Measurements from ENCODE around the gene FAM135A.
"Not testable (repeated sequence)": the region's sequence is repeated elsewhere in the genome, so short reads cannot be mapped to it uniquely, and the experiment has no call there.

Gene FAM135A

DNA sequence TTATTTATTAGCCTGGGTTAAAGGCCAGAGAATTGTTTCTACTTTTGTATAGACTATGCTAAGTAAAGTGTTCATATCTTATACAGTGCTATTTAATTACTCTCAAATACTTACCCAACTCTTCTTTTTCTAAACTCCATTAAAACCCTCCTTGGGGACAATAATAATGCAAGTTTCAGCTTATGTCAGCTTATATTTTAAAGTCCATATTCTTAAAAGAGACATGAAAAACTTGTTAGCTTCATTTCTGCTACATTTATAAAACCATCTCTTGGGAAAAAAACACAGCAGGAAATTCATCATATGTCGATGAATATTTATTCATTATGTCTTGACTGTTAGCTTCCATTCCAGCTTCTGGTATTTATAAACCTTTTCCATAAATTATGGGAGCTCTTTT is 81.5 kb downstream of the FAM135A start:
- no peak overlapping the region for H3K27ac ChIP-seq (ENCODE audit: low read depth, low read length, poor library complexity, severe bottlenecking)
- TF ChIP-seq EZH2 (IDR thresholded peaks at IDR 0.05; ENCODE audit: borderline replicate concordance, low read length) = no peak
- TF ChIP-seq, protein P1, sequence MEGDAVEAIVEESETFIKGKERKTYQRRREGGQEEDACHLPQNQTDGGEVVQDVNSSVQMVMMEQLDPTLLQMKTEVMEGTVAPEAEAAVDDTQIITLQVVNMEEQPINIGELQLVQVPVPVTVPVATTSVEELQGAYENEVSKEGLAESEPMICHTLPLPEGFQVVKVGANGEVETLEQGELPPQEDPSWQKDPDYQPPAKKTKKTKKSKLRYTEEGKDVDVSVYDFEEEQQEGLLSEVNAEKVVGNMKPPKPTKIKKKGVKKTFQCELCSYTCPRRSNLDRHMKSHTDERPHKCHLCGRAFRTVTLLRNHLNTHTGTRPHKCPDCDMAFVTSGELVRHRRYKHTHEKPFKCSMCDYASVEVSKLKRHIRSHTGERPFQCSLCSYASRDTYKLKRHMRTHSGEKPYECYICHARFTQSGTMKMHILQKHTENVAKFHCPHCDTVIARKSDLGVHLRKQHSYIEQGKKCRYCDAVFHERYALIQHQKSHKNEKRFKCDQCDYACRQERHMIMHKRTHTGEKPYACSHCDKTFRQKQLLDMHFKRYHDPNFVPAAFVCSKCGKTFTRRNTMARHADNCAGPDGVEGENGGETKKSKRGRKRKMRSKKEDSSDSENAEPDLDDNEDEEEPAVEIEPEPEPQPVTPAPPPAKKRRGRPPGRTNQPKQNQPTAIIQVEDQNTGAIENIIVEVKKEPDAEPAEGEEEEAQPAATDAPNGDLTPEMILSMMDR (IDR thresholded peaks at IDR 0.05; ENCODE audit: low read length) = no peak

GRCh38 chr6:70495790-70496189 is 82.5 kb downstream of the FAM135A start:
- H3K9ac ChIP-seq (ENCODE audit: low read length); H3K79me2 ChIP-seq (ENCODE audit: insufficient read depth, low read length); H3K27me3 ChIP-seq (ENCODE audit: insufficient read depth, low read length); H3K4me1 ChIP-seq (ENCODE audit: insufficient read depth, low read length, severe bottlenecking); H3F3A ChIP-seq (ENCODE audit: insufficient read depth, low read length); H4K20me1 ChIP-seq (ENCODE audit: insufficient read depth, low read length); H2AFZ ChIP-seq (ENCODE audit: low read length); H3K27ac ChIP-seq (ENCODE audit: low read depth, low read length, poor library complexity, severe bottlenecking); H3K4me3 ChIP-seq (ENCODE audit: low read depth, low read length, poor library complexity, severe bottlenecking); H3K4me2 ChIP-seq (ENCODE audit: low read length); H3K9me3 ChIP-seq (ENCODE audit: low read length); H3K9me2 ChIP-seq (ENCODE audit: low read depth, low read length); H3K36me3 ChIP-seq (ENCODE audit: insufficient read depth, low read length): not testable (repeated sequence)

More for the DNA sequence above, 81.5 kb downstream of the FAM135A start:
- Histone ChIP-seq H4K20me1 (ENCODE audit: insufficient read depth, low read length) (no peaks in the 10 kb centered on the region), H3K79me2 (ENCODE audit: insufficient read depth, low read length) (no peaks in the 10 kb centered on the region), H3K4me3 (ENCODE audit: low read depth, low read length, poor library complexity, severe bottlenecking) (no peak overlapping the region), H2AFZ (ENCODE audit: low read length) (no peak overlapping the region), H3K4me1 (ENCODE audit: insufficient read depth, low read length, severe bottlenecking) (no peaks in the 10 kb centered on the region), H3K27me3 (ENCODE audit: insufficient read depth, low read length) (no peaks in the 10 kb centered on the region), H3K4me2 (ENCODE audit: low read length) (no peak overlapping the region), H3K9me3 (ENCODE audit: low read length) (no peaks in the 10 kb centered on the region), H3K36me3 (ENCODE audit: insufficient read depth, low read length) (peaks cover 7% of the 10 kb centered on the region; the same call in 1 of the 2 replicates), H3F3A (ENCODE audit: insufficient read depth, low read length) (no peaks in the 10 kb centered on the region), H3K9me2 (ENCODE audit: low read depth, low read length) (no peaks in the 10 kb centered on the region), H3K9ac (ENCODE audit: low read length) (no peak overlapping the region)

DNA sequence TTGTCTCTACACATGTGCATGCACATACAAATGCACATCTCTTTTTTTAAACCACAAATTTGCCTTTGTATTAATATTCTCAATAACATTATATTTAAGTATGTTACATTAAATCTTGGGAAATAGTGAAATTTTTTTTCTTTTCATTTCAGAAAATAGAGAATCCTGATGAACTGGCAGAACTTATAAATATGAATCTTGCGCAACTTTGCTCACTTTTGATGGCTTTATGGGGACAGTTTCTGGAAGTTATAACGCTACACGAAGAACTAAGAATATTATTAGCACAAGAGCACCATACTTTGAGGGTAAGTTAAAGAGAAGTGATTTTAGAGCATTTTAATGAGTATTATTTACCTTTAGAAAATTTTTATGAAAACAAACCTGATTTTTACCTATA is 89.2 kb downstream of the FAM135A start:
- Histone ChIP-seq H3K4me1 (ENCODE audit: insufficient read depth, low read length, severe bottlenecking) (no peaks in the 10 kb centered on the region), H3K4me3 (ENCODE audit: low read depth, low read length, poor library complexity, severe bottlenecking) (no peak overlapping the region), H3K4me2 (ENCODE audit: low read length) (no peak overlapping the region), H2AFZ (ENCODE audit: low read length) (no peak overlapping the region), H3K36me3 (ENCODE audit: insufficient read depth, low read length) (peaks cover 35% of the 10 kb centered on the region), H4K20me1 (ENCODE audit: insufficient read depth, low read length) (no peaks in the 10 kb centered on the region), H3K9me2 (ENCODE audit: low read depth, low read length) (no peaks in the 10 kb centered on the region), H3K9ac (ENCODE audit: low read length) (no peak overlapping the region), H3K27me3 (ENCODE audit: insufficient read depth, low read length) (no peaks in the 10 kb centered on the region), H3F3A (ENCODE audit: insufficient read depth, low read length) (no peaks in the 10 kb centered on the region), H3K9me3 (ENCODE audit: low read length) (peaks cover 7% of the 10 kb centered on the region), H3K27ac (ENCODE audit: low read depth, low read length, poor library complexity, severe bottlenecking) (no peak overlapping the region), H3K79me2 (ENCODE audit: insufficient read depth, low read length) (no peaks in the 10 kb centered on the region)
- TF ChIP-seq EZH2 (IDR thresholded peaks at IDR 0.05; ENCODE audit: borderline replicate concordance, low read length) = no peak
- TF ChIP-seq, protein P1 (IDR thresholded peaks at IDR 0.05; ENCODE audit: low read length) = no peak

DNA sequence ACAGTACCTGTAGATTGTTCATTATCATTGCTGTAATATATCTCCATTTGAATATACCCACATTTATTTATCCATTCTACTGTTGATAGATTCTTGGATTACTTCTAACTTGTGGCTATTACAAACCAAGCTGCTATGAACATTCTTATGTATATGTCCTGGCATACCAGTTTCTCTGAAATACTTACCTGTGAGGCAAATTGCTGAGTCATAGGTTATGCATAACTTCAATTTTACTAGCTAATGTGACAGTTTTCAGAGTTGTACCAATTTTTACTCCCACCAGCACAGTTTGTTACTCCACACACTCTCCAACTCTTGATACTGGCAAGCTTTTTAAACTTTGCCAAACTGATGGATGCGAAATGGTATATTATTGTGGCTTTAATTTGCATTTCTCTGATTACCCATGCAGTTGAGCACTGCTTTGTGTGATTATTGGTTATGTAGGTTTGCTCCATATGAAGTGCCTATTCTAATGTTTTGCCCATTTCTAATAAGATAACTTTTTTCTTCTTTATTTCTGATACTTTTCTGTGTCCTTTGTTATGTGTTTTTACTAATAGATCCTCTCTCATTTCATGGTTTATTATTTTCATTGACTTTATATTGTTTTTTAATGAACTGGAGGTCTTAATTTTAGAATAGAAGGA is 90.6 kb downstream of the FAM135A start:
- Histone ChIP-seq H3K36me3 (ENCODE audit: insufficient read depth, low read length) (peaks cover 35% of the 10 kb centered on the region), H3K27me3 (ENCODE audit: insufficient read depth, low read length) (no peaks in the 10 kb centered on the region), H3K79me2 (ENCODE audit: insufficient read depth, low read length) (no peaks in the 10 kb centered on the region), H3K27ac (ENCODE audit: low read depth, low read length, poor library complexity, severe bottlenecking) (no peak overlapping the region), H3K9me2 (ENCODE audit: low read depth, low read length) (no peaks in the 10 kb centered on the region), H4K20me1 (ENCODE audit: insufficient read depth, low read length) (no peaks in the 10 kb centered on the region), H3K4me2 (ENCODE audit: low read length) (no peak overlapping the region), H3F3A (ENCODE audit: insufficient read depth, low read length) (no peaks in the 10 kb centered on the region), H3K4me1 (ENCODE audit: insufficient read depth, low read length, severe bottlenecking) (no peaks in the 10 kb centered on the region), H3K9ac (ENCODE audit: low read length) (no peak overlapping the region), H2AFZ (ENCODE audit: low read length) (no peak overlapping the region), H3K4me3 (ENCODE audit: low read depth, low read length, poor library complexity, severe bottlenecking) (no peak overlapping the region), H3K9me3 (ENCODE audit: low read length) (peaks cover 7% of the 10 kb centered on the region)
- TF ChIP-seq EZH2 (IDR thresholded peaks at IDR 0.05; ENCODE audit: borderline replicate concordance, low read length) = no peak
- TF ChIP-seq, protein P1 (IDR thresholded peaks at IDR 0.05; ENCODE audit: low read length) = no peak

All from OCI-LY1 (cell line).